Activated CD4-positive, alpha-beta T cell treated with anti-CD3 and anti-CD28 coated beads for 48 hours (primary cell): ENCODE results near the gene CBL.

Experiments
- DNase-seq: peaks from one replicate; pipeline ENCODE4 v3.0.0-alpha.2; 2020

CBL gene

GRCh38 chr11:119351232-119351631, 145.1 kb downstream of the CBL start:
- no peak for DNase-seq

GRCh38 chr11:119352857-119353260, 146.7 kb downstream of the CBL start:
- no peak for DNase-seq

GRCh38 chr11:119355091-119355843, 149.1 kb downstream of the CBL start:
- DNase-seq: no peak

GRCh38 chr11:119356349-119357031, 150.4 kb downstream of the CBL start:
- peak; percentile 82 for DNase-seq

GRCh38 chr11:119357074-119357473, 150.9 kb downstream of the CBL start:
- no peak for DNase-seq
